Loucy (cell line): ENCODE data around the gene IVNS1ABP.

Experiments
- EZH2phosphoT487 ChIP-seq: fragments of 200-600 bp; IDR thresholded peaks from 2 replicates; pipeline ENCODE4 v1.6.1; 2018; ENCODE audit warnings: antibody characterized with exemption, mild to moderate bottlenecking, moderate library complexity, borderline replicate concordance
- TF ChIP-seq, protein P1 (sequence below): fragments of 200-600 bp; sonication (generic); conservative IDR thresholded peaks from 2 replicates; pipeline ENCODE4 v1.5.1; 2014; ENCODE audit warnings: mild to moderate bottlenecking, antibody characterized with exemption, low read length

- TF ChIP-seq, protein P1, sequence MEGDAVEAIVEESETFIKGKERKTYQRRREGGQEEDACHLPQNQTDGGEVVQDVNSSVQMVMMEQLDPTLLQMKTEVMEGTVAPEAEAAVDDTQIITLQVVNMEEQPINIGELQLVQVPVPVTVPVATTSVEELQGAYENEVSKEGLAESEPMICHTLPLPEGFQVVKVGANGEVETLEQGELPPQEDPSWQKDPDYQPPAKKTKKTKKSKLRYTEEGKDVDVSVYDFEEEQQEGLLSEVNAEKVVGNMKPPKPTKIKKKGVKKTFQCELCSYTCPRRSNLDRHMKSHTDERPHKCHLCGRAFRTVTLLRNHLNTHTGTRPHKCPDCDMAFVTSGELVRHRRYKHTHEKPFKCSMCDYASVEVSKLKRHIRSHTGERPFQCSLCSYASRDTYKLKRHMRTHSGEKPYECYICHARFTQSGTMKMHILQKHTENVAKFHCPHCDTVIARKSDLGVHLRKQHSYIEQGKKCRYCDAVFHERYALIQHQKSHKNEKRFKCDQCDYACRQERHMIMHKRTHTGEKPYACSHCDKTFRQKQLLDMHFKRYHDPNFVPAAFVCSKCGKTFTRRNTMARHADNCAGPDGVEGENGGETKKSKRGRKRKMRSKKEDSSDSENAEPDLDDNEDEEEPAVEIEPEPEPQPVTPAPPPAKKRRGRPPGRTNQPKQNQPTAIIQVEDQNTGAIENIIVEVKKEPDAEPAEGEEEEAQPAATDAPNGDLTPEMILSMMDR: no peak
- TF ChIP-seq EZH2phosphoT487: no peak
These were observed 59.2 kb downstream of the IVNS1ABP start for GRCh38 chr1:185257950-185258208.
